Urothelium cell line (cell line): ENCODE measurements around the gene ADCY5.
"Not testable (repeated sequence)": the region's sequence is repeated elsewhere in the genome, so short reads cannot be mapped to it uniquely, and the experiment has no call there.

Source experiments
- DNase-seq: peaks from one replicate; pipeline ENCODE4 v3.0.0; 2011; ENCODE audit warnings: low spot score, mixed read lengths
- FAIRE-seq: peaks from 2 replicates; lab custom pipeline; 2011; peaks lifted over from hg19 to GRCh38; lab: Jason Lieb, UNC

The ADCY5 gene

GRCh38 chr3:123448536-123449101 is at the start of gene ADCY5:
ADCY5 (minus strand) TSS chr3:123449090; CDS start chr3:123448545, 545 bp downstream.
- DNase-seq (peak; percentile 46), FAIRE-seq (no peak)

DNA sequence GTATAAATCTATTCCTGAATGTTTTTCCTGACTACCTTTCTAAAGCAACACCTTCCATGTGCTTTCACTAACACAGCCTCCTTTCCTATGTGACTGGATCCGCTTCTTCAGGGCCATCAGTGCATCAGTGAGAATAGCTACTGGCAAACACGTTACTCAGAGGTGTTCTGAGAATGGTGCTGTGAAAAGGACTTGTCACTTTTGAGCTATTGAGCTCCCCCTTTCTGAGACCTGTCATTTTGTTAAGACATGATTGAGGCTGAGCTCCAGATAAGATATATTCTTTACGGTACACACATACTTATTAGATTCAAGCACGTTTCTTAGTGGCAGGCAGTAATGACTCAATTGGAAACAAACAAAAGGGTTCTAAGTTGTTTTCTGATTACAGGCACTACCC is 45.0 kb upstream of the ADCY5 start:
- DNase-seq (no peak), FAIRE-seq (no peak)

- FAIRE-seq (no peak), DNase-seq (no peak)
These were observed 43.2 kb upstream of the ADCY5 start for GRCh38 chr3:123491966-123492587.

DNA sequence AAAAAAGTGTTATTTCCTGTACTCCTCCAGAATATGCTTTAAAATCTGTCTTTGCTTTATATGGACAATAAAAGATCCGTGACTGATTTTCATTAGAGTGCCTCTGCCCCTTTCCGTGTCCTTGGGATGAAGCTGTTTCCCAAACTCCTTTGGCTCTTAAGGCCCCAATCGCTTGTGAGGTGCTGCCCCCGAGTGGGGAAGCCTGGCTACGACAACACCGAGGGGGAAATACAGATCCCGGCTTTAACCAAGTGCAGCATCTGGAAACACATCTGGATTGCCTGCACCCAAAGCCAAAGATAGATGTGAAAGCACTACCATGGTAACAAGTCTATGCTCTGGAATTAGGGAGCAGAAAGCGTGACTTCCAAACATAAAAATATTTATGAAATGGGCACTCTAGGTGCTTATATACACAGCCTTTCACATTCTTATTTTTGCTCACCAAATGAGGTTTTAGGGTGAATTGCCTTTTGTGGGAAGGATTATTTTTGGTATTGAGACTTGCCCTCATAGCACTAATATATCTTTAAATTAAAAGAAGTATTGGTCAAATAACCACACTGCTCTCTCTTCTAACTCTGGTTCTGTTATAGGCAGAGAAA is 40.6 kb upstream of the ADCY5 start:
- DNase-seq, result peak; percentile 78
- peak; percentile 77 for FAIRE-seq

- DNase-seq, result no peak
- no peak for FAIRE-seq
These were observed 39.9 kb upstream of the ADCY5 start for GRCh38 chr3:123488645-123489347.

GRCh38 chr3:123487063-123487462 is 38.2 kb upstream of the ADCY5 start:
- FAIRE-seq, DNase-seq: not testable (repeated sequence)

- FAIRE-seq, result no peak
- no peak for DNase-seq
These were observed 37.6 kb upstream of the ADCY5 start for GRCh38 chr3:123486460-123486859.

DNA sequence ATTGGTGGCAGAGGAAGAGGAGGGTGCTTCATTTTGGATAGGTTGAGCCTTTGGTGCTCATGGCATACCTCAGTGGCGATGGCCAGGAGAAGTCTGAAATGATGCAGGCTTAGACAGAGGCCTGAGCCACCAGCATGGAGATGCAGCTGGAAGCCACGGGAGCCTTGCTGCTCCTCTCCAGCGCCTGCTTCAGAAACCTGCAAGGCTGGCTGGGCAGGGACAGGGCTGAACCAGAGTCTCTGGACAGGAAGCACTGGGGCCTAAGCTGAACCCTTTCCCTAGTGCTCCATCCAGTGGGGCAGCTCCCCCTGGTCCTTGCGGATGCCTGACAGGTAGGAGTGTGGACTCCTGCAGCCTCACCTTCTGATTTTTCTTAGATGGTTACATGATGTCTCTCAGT is 36.7 kb upstream of the ADCY5 start:
- no peak for FAIRE-seq
- no peak for DNase-seq

DNA sequence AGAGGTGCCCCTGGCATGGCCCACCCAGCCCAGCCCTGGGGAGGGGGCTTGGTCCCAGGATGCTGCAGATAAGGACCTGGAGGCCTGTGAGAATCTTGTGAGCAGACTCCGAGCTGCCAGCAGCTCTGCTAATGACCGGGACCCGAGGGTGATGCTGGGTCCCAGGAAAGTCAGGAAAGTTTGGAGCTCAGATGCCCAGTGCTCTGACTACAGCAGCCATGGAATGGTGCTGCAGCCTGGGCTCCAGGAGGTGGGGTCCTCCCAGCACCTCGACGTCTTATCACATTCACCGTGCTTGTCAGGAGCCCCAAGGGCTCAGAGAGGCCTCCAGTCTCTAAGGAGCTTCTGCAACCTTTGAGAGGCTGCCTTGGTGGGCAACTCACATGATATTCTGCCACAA is 34.3 kb upstream of the ADCY5 start:
- FAIRE-seq, result no peak
- no peak for DNase-seq

DNA sequence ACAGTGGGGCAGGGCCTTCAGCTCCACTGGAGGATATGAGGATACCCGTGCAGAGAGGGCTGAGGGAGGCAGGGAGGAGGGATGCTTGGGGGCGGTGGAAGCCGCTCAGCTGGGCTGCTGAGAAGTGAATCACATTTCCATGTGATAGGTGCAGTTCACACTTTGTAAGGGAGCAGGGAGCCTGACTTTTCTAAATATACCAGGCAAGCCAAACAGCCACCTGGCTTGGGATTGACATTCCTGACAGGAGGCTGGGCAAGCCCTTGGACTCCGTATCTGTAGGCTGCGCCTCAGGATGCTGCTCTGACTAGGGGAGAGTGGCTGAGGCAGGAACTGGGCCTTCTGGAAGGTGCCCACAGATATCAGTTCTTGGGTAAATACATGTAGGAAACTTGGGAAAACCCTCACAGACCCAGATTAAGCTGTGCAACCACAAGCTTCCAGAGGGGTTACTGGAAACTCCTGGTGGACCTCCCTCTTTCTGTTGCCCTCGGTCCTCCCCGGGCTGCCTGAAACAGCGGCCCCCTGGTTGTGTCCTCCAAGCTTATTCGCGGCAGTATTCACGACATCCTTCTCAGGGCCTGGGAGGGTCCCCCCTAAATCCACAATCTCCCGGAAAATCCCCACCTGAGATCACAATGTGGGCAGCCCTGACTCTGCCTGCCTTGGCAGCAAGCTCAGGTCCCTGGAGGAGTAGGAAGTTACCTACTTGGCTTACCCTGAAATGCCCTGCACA is 33.0 kb upstream of the ADCY5 start:
- DNase-seq (no peak), FAIRE-seq (no peak)

DNA sequence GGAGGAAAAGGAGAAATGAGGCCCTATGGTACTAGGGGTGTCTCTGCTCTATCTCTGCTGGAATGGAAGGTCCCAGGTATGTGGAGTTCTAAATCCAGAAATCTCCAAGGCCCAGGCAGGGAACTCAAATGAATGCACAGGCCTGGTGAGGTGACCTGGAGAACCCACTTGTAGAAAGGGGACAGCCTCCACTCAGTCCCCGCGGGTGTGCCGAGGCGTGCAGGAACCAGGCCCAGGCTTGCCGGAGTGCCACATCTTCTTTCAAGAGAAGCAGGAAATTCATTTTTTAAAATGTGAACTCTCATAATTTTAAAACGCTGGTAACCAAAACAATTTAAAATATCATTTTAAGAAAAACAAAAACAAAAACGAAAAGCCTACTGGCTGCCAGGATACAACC is 32.2 kb upstream of the ADCY5 start:
- DNase-seq (no peak), FAIRE-seq (no peak)

GRCh38 chr3:123480428-123480827 is 31.5 kb upstream of the ADCY5 start:
- DNase-seq, result no peak
- FAIRE-seq, result no peak

- DNase-seq (no peak), FAIRE-seq (no peak)
These were observed 31.0 kb upstream of the ADCY5 start for GRCh38 chr3:123479891-123480290.

- DNase-seq, result no peak
- no peak for FAIRE-seq
These were observed 29.4 kb upstream of the ADCY5 start for GRCh38 chr3:123478314-123478713.

DNA sequence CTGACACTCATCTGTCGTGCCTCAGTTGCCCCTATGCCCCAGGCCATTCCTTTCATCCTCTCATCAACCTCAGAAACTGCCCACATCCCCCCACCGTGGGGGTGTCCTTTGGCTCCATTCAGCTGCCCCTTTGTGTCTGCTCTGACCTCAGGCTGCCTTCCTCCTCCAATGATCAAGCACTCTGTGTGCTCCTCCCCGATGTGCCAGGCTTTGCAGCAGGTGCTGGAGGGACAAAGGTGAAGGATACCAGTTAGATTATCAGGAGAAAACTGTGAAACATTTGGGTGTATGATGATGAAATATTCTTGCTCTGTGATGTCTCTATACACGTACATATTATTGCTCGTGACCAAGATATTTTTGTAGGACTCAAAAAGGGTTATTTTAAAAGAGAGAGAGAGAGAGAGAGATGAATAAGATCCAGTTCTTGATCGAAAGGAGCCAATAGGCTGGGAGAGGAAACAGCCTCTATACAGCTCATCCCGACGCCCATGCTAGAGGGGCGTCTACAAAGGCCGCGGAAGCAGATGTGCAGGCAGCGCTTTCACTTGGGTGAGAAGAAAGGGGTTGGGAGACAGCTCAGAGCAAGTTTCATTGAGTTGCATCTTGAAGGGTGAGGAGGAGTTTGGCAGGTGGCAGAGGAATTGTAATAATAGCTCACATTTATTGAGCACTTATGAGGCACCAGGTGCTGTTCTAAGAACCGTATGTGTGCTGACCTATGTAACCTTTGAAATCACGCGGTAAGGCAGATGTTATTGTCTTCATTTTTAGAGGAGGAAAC is 28.3 kb upstream of the ADCY5 start:
- DNase-seq (no peak), FAIRE-seq (peak; percentile 61)

DNA sequence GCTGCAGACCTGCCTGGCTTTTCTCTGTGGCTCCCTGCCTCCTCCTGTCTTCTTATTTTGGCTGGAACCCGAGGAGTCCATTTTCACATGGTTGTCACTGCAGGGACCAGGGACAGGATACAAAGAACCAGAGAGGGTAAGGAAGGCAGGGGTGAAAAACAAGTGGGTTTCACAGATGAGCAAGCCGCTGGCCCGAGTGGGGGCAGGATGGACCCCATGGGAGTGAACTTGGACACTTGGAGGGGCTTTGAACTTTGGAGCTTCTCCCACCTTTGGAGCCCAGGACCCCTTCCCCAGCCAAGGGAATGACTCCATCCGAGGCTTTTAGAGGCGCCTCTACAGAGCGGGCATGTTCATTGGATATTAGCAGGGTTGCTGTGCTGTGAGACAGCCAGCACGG is 26.9 kb upstream of the ADCY5 start:
- FAIRE-seq, result no peak

GRCh38 chr3:123471106-123471505 is 22.2 kb upstream of the ADCY5 start:
- DNase-seq, result no peak
- FAIRE-seq, result no peak

More for the DNA sequence above, 26.9 kb upstream of the ADCY5 start:
- no peak for DNase-seq

- DNase-seq, result no peak
- FAIRE-seq, result peak; percentile 85
These were observed 20.6 kb upstream of the ADCY5 start for GRCh38 chr3:123469323-123469995.

- no peak for FAIRE-seq
- no peak for DNase-seq
These were observed 18.2 kb upstream of the ADCY5 start for GRCh38 chr3:123467046-123467445.

GRCh38 chr3:123464211-123464610 is 15.3 kb upstream of the ADCY5 start:
- FAIRE-seq (no peak), DNase-seq (no peak)
